HepG2 (cell line): Measurements from ENCODE around the gene GUK1. TPM values are rescaled to one million over a fixed set of nuclear protein-coding genes. Genes with fewer than 3 reads are reported as not detected.

Experiments
- ATAC-seq: fragments of 200-7000 bp; cut with Tn5 transposase; 3 replicates; pipeline ENCODE4 v1.9.1; 2020; ENCODE audit warnings: mild to moderate bottlenecking, moderate library complexity
- BruUV-seq: library from RNA; stranded (reverse); fragments of 400-500 nt; replicated peaks from 2 replicates; lab custom pipeline; 2021; lab: Mats Ljungman, UMichigan
- CTCF ChIA-PET: fragments of 300-600 bp; formaldehyde crosslinking; extraction: SDS; loops from one replicate; lab custom pipeline; 2021; ENCODE audit warnings: low total read pairs, inconsistent platforms, low intra/inter-chr PET ratio; lab: Yijun Ruan, JAX
- POLR2A ChIA-PET: fragments of 350-600 bp; sonication (Branson Sonifier 250); formaldehyde crosslinking; loops from one replicate; lab custom pipeline; 2020; ENCODE audit warnings: antibody characterized with exemption, inconsistent platforms; lab: Yijun Ruan, JAX
- DNase-seq: peaks from one replicate; pipeline ENCODE4 v3.0.0-alpha.2; 2015; ENCODE audit warnings: low spot score
- FAIRE-seq: peaks from 3 replicates; lab custom pipeline; 2011; peaks lifted over from hg19 to GRCh38; lab: Jason Lieb, UNC
- H2AFZ ChIP-seq: one replicate; pipeline ENCODE4 v1.6.1; 2011; ENCODE audit warnings: low read length, inconsistent platforms
- H3K27ac ChIP-seq: fragments of 300-600 bp; 3 replicates; pipeline ENCODE4 v1.8.0; 2011; ENCODE audit warnings: mixed run types, mild to moderate bottlenecking, mixed read lengths, low read length, inconsistent platforms; ENCODE audit not compliant: insufficient read depth; ENCODE audit errors: extremely low read length
- H3K27me3 ChIP-seq, 2 experiments: fragments of 200-600 bp in 1 of 2; 2 replicates in 1 of 2; 3 replicates in 1 of 2; pipeline versions ENCODE4 v1.6.0 to v1.8.0; 2011; ENCODE audit warnings: low read length in 2 of 2, mild to moderate bottlenecking in 2 of 2, moderate library complexity in 2 of 2, inconsistent platforms in 1 of 2; ENCODE audit not compliant: insufficient read depth in 2 of 2, control insufficient read depth in 1 of 2
- H3K36me3 ChIP-seq, 2 experiments: fragments of 200-600 bp in 1 of 2; replicated peaks in 1 of 2; 2 replicates in 1 of 2; 3 replicates in 1 of 2; pipeline versions ENCODE4 v1.5.1 to v1.8.0; 2011; ENCODE audit warnings: low read length in 2 of 2, inconsistent platforms in 1 of 2; ENCODE audit not compliant: insufficient read depth in 2 of 2, control insufficient read depth in 1 of 2
- H3K4me1 ChIP-seq: 2 replicates; pipeline ENCODE4 v1.5.1; 2012; ENCODE audit warnings: low read length, inconsistent platforms; ENCODE audit not compliant: insufficient read depth
- H3K4me2 ChIP-seq: 2 replicates; pipeline ENCODE4 v1.6.0; 2011; ENCODE audit warnings: low read depth, low read length, inconsistent platforms
- H3K4me3 ChIP-seq, 3 experiments: fragments of 200-600 bp in 1 of 3; sonication (generic), shearing (Covaris generic) in 1 of 3; replicated peaks in 1 of 3; 2 replicates each; pipeline ENCODE4 v1.5.1; 2011 to 2016; ENCODE audit warnings: low read length in 3 of 3, inconsistent platforms in 2 of 3, low read depth in 2 of 3, mild to moderate bottlenecking in 2 of 3, control low read depth in 1 of 3, mixed read lengths in 1 of 3; ENCODE audit not compliant: insufficient read depth in 1 of 3
- H3K79me2 ChIP-seq: one replicate; pipeline ENCODE4 v1.6.1; 2011; ENCODE audit warnings: low read length, inconsistent platforms; ENCODE audit not compliant: insufficient read depth
- H3K9ac ChIP-seq: 2 replicates; pipeline ENCODE4 v1.6.0; 2011; ENCODE audit warnings: mild to moderate bottlenecking, low read depth, low read length, inconsistent platforms; ENCODE audit not compliant: insufficient read depth
- H3K9me3 ChIP-seq: 2 replicates; pipeline ENCODE4 v1.5.1; 2012; ENCODE audit warnings: mild to moderate bottlenecking, low read length
- H4K20me1 ChIP-seq: 2 replicates; pipeline ENCODE4 v1.6.0; 2011; ENCODE audit warnings: inconsistent platforms, mild to moderate bottlenecking, low read length, moderate library complexity; ENCODE audit not compliant: insufficient read depth
- DR1 ChIP-seq: sonication (generic); formaldehyde crosslinking; IDR thresholded peaks from 2 replicates; pipeline ENCODE4 v1.8.0; 2021; ENCODE audit warnings: mild to moderate bottlenecking, missing genetic modification reagents, inconsistent platforms
- FOXP4 ChIP-seq: sonication (generic); formaldehyde crosslinking; IDR thresholded peaks from 2 replicates; pipeline ENCODE4 v1.4.0; 2020; ENCODE audit warnings: missing genetic modification reagents
- HDAC2 ChIP-seq: sonication (generic); formaldehyde crosslinking; IDR thresholded peaks from 2 replicates; pipeline ENCODE4 v1.4.0; 2020; ENCODE audit warnings: missing genetic modification reagents
- HIVEP1 ChIP-seq: sonication (generic); formaldehyde crosslinking; IDR thresholded peaks from 2 replicates; pipeline ENCODE4 v1.4.0; 2020; ENCODE audit warnings: mild to moderate bottlenecking, missing genetic modification reagents
- KLF16 ChIP-seq, 2 experiments: sonication (generic) in 1 of 2; formaldehyde crosslinking in 1 of 2; IDR thresholded peaks; 2 replicates each; pipeline versions ENCODE4 v1.6.1 to v1.8.0; 2016 to 2023; ENCODE audit warnings: missing genetic modification reagents in 2 of 2, missing compliant biosample characterization in 1 of 2
- PHF8 ChIP-seq: sonication (generic); formaldehyde crosslinking; IDR thresholded peaks from 2 replicates; pipeline ENCODE4 v1.5.0; 2020; ENCODE audit warnings: missing genetic modification reagents
- POGZ ChIP-seq: sonication (generic); formaldehyde crosslinking; IDR thresholded peaks from 2 replicates; pipeline ENCODE4 v1.4.0; 2020; ENCODE audit warnings: mild to moderate bottlenecking, missing genetic modification reagents
- RBM39 ChIP-seq: fragments of 200-400 bp; formaldehyde crosslinking; IDR thresholded peaks from one replicate; pipeline ENCODE4 v1.6.1; 2018; ENCODE audit warnings: antibody characterized with exemption, mild to moderate bottlenecking, low read depth, low read length; ENCODE audit not compliant: poor library complexity, severe bottlenecking
- REL ChIP-seq: sonication (generic); formaldehyde crosslinking; conservative IDR thresholded peaks from 2 replicates; pipeline ENCODE4 v1.8.0; 2022; ENCODE audit warnings: mild to moderate bottlenecking, missing genetic modification reagents, moderate library complexity
- RFXAP ChIP-seq: sonication (generic); formaldehyde crosslinking; IDR thresholded peaks from 2 replicates; pipeline ENCODE4 v1.4.0; 2020; ENCODE audit warnings: missing genetic modification reagents, borderline replicate concordance
- SNAI1 ChIP-seq: sonication (generic); formaldehyde crosslinking; IDR thresholded peaks from 2 replicates; pipeline ENCODE4 v1.5.0; 2020; ENCODE audit warnings: mild to moderate bottlenecking, missing genetic modification reagents, borderline replicate concordance
- TBL1XR1 ChIP-seq: fragments of 150-350 bp; IDR thresholded peaks from 2 replicates; pipeline ENCODE4 v1.6.1; 2014; ENCODE audit warnings: borderline replicate concordance, low read length; ENCODE audit not compliant: partially characterized antibody
- ZNF770 ChIP-seq: sonication (generic); formaldehyde crosslinking; IDR thresholded peaks from 2 replicates; pipeline ENCODE4 v1.5.0; 2020; ENCODE audit warnings: mild to moderate bottlenecking, missing genetic modification reagents
- WGBS: methylation state at CpG from one replicate; pipeline ENCODE4 v1.1.6; 2017; ENCODE audit warnings: low lambda C conversion rate; 5-methylcytosine and 5-hydroxymethylcytosine counted together
- in situ Hi-C: cut with HindIII; loops from 2 replicates; pipeline ENCODE4 v1.10.0; 2017; ENCODE audit warnings: low pct_unique_long_range_greater_than_20kb; ENCODE audit not compliant: extremely low pct_ligation_motif_present
- intact Hi-C: fragments of 100-400 bp; cut with micrococcal nuclease; formaldehyde crosslinking; loops from one replicate; pipeline ENCODE4 v1.10.0; 2022; ENCODE audit not compliant: unreplicated experiment
- polyA plus RNA-seq, 8 experiments: library from polyadenylated mRNA; depleted of rRNA in 3 of 8; stranded (reverse) in 7 of 8; unstranded in 1 of 8; fragments of >200 nt; fragmentation: Illumina TruSeq in 4 of 8; extraction: Trizol in 4 of 8; gene quantifications; 2 replicates each; pipeline versions ENCODE4 v1.2.1 to v1.2.3, GENCODE V29; 2011 to 2016; ENCODE audit warnings: low read depth in 4 of 8, missing spikeins in 1 of 8, mixed read lengths in 1 of 8; ENCODE audit not compliant: insufficient read depth in 1 of 8
- total RNA-seq, 5 experiments: library from RNA; depleted of rRNA; stranded (reverse); fragments of >200 nt; fragmentation: Illumina TruSeq; extraction: Trizol; gene quantifications; 2 replicates each; pipeline ENCODE4 v1.2.3, GENCODE V29; 2016; ENCODE audit warnings: low read depth in 1 of 5
- TF ChIP-seq, protein P1 (sequence below): sonication (generic); formaldehyde crosslinking; conservative IDR thresholded peaks from 2 replicates; pipeline ENCODE4 v1.4.0; 2020; ENCODE audit warnings: missing genetic modification reagents
- TF ChIP-seq, protein P2 (sequence below): sonication (generic); formaldehyde crosslinking; IDR thresholded peaks from 2 replicates; pipeline ENCODE4 v1.4.0; 2020; ENCODE audit warnings: missing genetic modification reagents
- TF ChIP-seq, protein P3 (sequence below): sonication (generic); formaldehyde crosslinking; IDR thresholded peaks from 2 replicates; pipeline ENCODE4 v1.4.0; 2020; ENCODE audit warnings: missing genetic modification reagents, borderline replicate concordance

The GUK1 gene
- total and polyA plus RNA-seq, 2 of the 13 experiments (the other 11 are each of a cell fraction or from before 2014, with no cell fraction given), result 116 to 154 TPM

GRCh38 chr1:228145463-228146416 is 5.7 kb downstream of the GUK1 start:
- Histone ChIP-seq H3K36me3 (peaks cover 4 to 17% of the 10 kb centered on the region in 2 experiments; a peak in 4 of 5 replicates), H3K79me2 (peaks cover 56% of the 10 kb centered on the region), H3K9me3 (no peaks in the 10 kb centered on the region), H3K4me1 (peaks cover 56% of the 10 kb centered on the region), H3K4me3 (no peak overlapping the region), H4K20me1 (peaks cover 23% of the 10 kb centered on the region; the same call in 1 of the 2 replicates), H3K9ac (no peak overlapping the region), H3K27ac (no peak overlapping the region), H2AFZ (no peak overlapping the region), H3K4me2 (no peak overlapping the region), H3K27me3 (no peaks in the 10 kb centered on the region)
- no peak for FAIRE-seq
- POLR2A ChIA-PET, result interaction anchor here (1.3 kb wide), 1 partner anchor 19 kb away, joined by 3 read pairs; the partner anchor contains the start of gene IBA57
- TF ChIP-seq KLF16 (CRISPR knock-in tag; IDR thresholded peaks at IDR 0.05), result no peak
- TF ChIP-seq, protein P1, sequence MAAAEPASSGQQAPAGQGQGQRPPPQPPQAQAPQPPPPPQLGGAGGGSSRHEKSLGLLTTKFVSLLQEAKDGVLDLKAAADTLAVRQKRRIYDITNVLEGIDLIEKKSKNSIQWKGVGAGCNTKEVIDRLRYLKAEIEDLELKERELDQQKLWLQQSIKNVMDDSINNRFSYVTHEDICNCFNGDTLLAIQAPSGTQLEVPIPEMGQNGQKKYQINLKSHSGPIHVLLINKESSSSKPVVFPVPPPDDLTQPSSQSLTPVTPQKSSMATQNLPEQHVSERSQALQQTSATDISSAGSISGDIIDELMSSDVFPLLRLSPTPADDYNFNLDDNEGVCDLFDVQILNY (CRISPR knock-in tag), result no peak
- TF ChIP-seq POGZ (CRISPR knock-in tag), result no peak
- TF ChIP-seq, protein P2, sequence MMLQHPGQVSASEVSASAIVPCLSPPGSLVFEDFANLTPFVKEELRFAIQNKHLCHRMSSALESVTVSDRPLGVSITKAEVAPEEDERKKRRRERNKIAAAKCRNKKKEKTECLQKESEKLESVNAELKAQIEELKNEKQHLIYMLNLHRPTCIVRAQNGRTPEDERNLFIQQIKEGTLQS (CRISPR knock-in tag), result no peak
- no peak for TF ChIP-seq FOXP4 (CRISPR knock-in tag)
- no peak for TF ChIP-seq DR1 (CRISPR knock-in tag)
- no peak for TF ChIP-seq SNAI1 (CRISPR knock-in tag)
- TF ChIP-seq RBM39, result no peak
- no peak for TF ChIP-seq TBL1XR1
- no peak for TF ChIP-seq PHF8 (CRISPR knock-in tag)
- no peak for TF ChIP-seq HDAC2 (CRISPR knock-in tag)
- no peak for TF ChIP-seq HIVEP1
- TF ChIP-seq, protein P3, sequence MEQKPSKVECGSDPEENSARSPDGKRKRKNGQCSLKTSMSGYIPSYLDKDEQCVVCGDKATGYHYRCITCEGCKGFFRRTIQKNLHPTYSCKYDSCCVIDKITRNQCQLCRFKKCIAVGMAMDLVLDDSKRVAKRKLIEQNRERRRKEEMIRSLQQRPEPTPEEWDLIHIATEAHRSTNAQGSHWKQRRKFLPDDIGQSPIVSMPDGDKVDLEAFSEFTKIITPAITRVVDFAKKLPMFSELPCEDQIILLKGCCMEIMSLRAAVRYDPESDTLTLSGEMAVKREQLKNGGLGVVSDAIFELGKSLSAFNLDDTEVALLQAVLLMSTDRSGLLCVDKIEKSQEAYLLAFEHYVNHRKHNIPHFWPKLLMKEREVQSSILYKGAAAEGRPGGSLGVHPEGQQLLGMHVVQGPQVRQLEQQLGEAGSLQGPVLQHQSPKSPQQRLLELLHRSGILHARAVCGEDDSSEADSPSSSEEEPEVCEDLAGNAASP (CRISPR knock-in tag), result no peak
- no peak for TF ChIP-seq RFXAP (CRISPR knock-in tag)
- no peak for TF ChIP-seq ZNF770 (CRISPR knock-in tag)
- no peak for TF ChIP-seq REL (CRISPR knock-in tag)
- 99% methylated on average over 14 of the region's 31 CpGs for WGBS
- in situ Hi-C loops, result no loop called here
- intact Hi-C loops, result no loop called here
- no peak for DNase-seq
- BruUV-seq, result no TSS peak
- CTCF ChIA-PET, result no interaction called here
- no peak for ATAC-seq
